Mucosa of gallbladder (tissue), 1 donor: ENCODE results near the gene HM13. TPM values are rescaled to one million over a fixed set of nuclear protein-coding genes. Genes with fewer than 3 reads are reported as not detected.
"Not testable (repeated sequence)": the region's sequence is repeated elsewhere in the genome, so short reads cannot be mapped to it uniquely, and the experiment has no call there.

Source experiments
- DNase-seq: peaks from one replicate; pipeline ENCODE4 v3.0.0-alpha.2; 2020; ENCODE audit warnings: low spot score
- total RNA-seq: library from RNA; stranded (reverse); gene quantifications from one replicate; pipeline ENCODE4 v1.2.1, GENCODE V29; 2021
- donor health status: DM: no; HTN: no; CAD: no.

The HM13 gene
- 204 TPM for total RNA-seq

GRCh38 chr20:31514154-31515071 lies at the start of gene HM13:
Gene HM13 (plus strand): TSS chr20:31514442. CDS start chr20:31514552, 110 bp downstream.
- peak; percentile 92 for DNase-seq

GRCh38 chr20:31470946-31471345 lies 43.3 kb upstream of the HM13 start:
- not testable (repeated sequence) for DNase-seq

GRCh38 chr20:31472395-31473330 lies 41.6 kb upstream of the HM13 start:
- DNase-seq: no peak

GRCh38 chr20:31473331-31474096 lies 40.7 kb upstream of the HM13 start:
- no peak for DNase-seq

- DNase-seq: no peak
Measured at GRCh38 chr20:31474097-31474436, 40.2 kb upstream of the HM13 start.

GRCh38 chr20:31474758-31475427 lies 39.3 kb upstream of the HM13 start, which contains the start of the genes DEFB124 and REM1:
Gene DEFB124 (minus strand): TSS chr20:31475127. CDS start chr20:31473013, 2,114 bp downstream.
Gene REM1 (plus strand): TSS chr20:31475288. CDS start chr20:31476446, 1,158 bp downstream.
- no peak for DNase-seq

- DNase-seq: no peak
Measured at GRCh38 chr20:31475472-31476293, 38.6 kb upstream of the HM13 start.

GRCh38 chr20:31476294-31476585 lies 38.0 kb upstream of the HM13 start:
- no peak for DNase-seq

- no peak for DNase-seq
Measured at GRCh38 chr20:31476643-31477215, 37.5 kb upstream of the HM13 start.

GRCh38 chr20:31484001-31484400 lies 30.2 kb upstream of the HM13 start:
- no peak for DNase-seq

GRCh38 chr20:31485450-31486339 lies 28.5 kb upstream of the HM13 start:
- peak; percentile 50 for DNase-seq

GRCh38 chr20:31488115-31488514 lies 26.1 kb upstream of the HM13 start:
- DNase-seq: no peak

GRCh38 chr20:31489152-31489551 lies 25.1 kb upstream of the HM13 start:
- DNase-seq: no peak

- no peak for DNase-seq
Measured at GRCh38 chr20:31490752-31491151, 23.5 kb upstream of the HM13 start.

- no peak for DNase-seq
Measured at GRCh38 chr20:31494131-31494530, 20.1 kb upstream of the HM13 start.

GRCh38 chr20:31496761-31497295 lies 17.4 kb upstream of the HM13 start:
- DNase-seq: peak; percentile 35

GRCh38 chr20:31497838-31498540 lies 16.3 kb upstream of the HM13 start:
- DNase-seq: no peak

- no peak for DNase-seq
Measured at GRCh38 chr20:31500527-31500926, 13.7 kb upstream of the HM13 start.
